ENCODE results near the gene CBX7. TPM values are rescaled to one million over a fixed set of nuclear protein-coding genes. Genes with fewer than 3 reads are reported as not detected.

The CBX7 gene
- polyA plus RNA-seq, 2 of the 4 experiments (the other 2 are of a cell fraction) = 0.79 to 2.5 TPM

DNA sequence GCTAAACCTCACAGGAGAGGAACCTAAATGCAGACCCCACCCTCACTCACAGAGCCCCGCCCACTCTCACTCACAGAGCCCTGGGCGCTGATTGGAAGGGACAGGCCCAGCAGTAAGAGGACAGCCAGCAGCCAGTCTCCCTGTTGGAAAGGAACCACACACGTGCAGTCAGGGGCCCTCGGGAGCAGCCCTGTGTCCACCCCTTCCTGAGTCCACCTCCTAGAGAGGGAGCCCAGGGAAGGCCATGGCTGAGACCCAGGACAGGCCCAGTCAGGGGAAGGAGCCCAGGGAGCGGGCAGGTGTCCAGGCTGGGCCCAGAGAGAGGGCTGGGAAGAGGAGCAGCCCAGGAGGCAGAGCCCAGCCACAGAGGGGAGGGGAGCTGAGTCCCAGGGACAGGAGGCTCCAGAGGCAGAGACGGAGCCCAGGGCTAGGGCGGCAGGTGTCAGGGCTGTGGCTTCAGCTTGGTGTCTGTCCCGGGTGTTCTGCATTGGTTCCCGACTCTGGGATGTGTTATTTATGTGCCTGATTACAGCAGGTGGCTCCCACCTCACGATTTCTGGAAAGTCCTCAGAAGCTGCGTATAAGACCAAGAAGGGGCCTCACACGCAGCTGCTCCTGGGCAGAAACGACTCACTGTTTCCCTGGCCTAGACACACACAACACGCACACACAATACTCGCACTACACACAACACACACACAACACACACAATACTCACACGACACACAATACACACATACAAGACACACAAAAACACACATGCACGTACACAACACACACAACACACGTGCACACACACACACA is 64.4 kb downstream of the CBX7 start:
- no peaks in the 10 kb centered on the region for H3K4me1 ChIP-seq
- no peak overlapping the region for H3K4me2 ChIP-seq
- ChIA-PET POLR2A (no interaction called here), CTCF (interaction anchor here (1.4 kb wide), 1 partner anchor 10 kb away, joined by 3 read pairs; no protein-coding TSS in a partner anchor)
- no peak for TF ChIP-seq RFX5 (IDR thresholded peaks at IDR 0.05)
- no peak for TF ChIP-seq EHF (CRISPR knock-in tag; IDR thresholded peaks at IDR 0.05)
- no peak for TF ChIP-seq CHD2 (IDR thresholded peaks at IDR 0.05; ENCODE audit: low read length, partially characterized antibody)
- TF ChIP-seq POLR2AphosphoS2 (conservative IDR thresholded peaks at IDR 0.05; ENCODE audit: low read length) = no peak
- TF ChIP-seq HEYL (CRISPR knock-in tag; IDR thresholded peaks at IDR 0.05) = no peak
- no peak for TF ChIP-seq NPAS2 (CRISPR knock-in tag; IDR thresholded peaks at IDR 0.05; ENCODE audit: borderline replicate concordance)
- no peak for TF ChIP-seq RCOR1 (IDR thresholded peaks at IDR 0.05; ENCODE audit: low read depth, low read length)
- 70% methylated on average over 13 of the region's 18 CpGs for WGBS (ENCODE audit: missing lambda C conversion rate)
- H3K27ac ChIP-seq = no peak overlapping the region
- peak in 1 of 2 experiments; percentile 47; a peak in 3 of 6 replicates for ATAC-seq
- H3K9me3 ChIP-seq = no peaks in the 10 kb centered on the region
- FAIRE-seq = no peak
- DNase-seq (ENCODE audit: low read depth in 1 of 2, low spot score in 1 of 2) = no peak
- H3K4me3 ChIP-seq = no peak overlapping the region

DNA sequence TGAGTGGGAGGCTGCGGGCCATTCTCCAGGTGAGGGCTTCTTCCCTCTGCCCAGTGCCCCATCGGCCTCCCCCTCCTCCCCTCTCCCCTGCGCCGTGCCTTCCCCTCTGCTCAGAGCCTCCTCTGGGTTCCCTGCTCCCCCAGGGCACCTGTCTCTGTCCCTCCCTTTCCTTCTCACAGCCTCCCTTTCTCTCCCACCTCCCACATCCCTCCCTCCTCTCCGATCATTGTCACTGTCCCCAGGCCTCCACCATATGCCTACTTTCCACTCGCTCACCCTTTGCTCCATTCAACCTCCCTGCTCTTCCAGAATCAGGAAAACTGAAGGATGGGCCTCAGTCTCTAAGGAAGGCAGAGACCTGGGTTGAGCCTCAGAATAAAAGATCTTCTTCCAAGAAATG is 65.4 kb downstream of the CBX7 start:
- H3K27ac ChIP-seq = no peak overlapping the region
- ChIA-PET CTCF (no interaction called here), POLR2A (no interaction called here)
- ATAC-seq (no peak), DNase-seq (ENCODE audit: low read depth in 1 of 2, low spot score in 1 of 2) (no peak), FAIRE-seq (no peak)
- 96% methylated on average over 2 of the region's 6 CpGs for WGBS (ENCODE audit: missing lambda C conversion rate)
- no peaks in the 10 kb centered on the region for H3K4me1 ChIP-seq
- H3K4me2 ChIP-seq = no peak overlapping the region
- H3K9me3 ChIP-seq = no peaks in the 10 kb centered on the region
- TF ChIP-seq MAZ (IDR thresholded peaks at IDR 0.05; ENCODE audit: borderline replicate concordance, low read depth, low read length) = no peak
- no peak for TF ChIP-seq HEYL (CRISPR knock-in tag; IDR thresholded peaks at IDR 0.05)
- TF ChIP-seq ESRRA (IDR thresholded peaks at IDR 0.05; ENCODE audit: borderline replicate concordance, low read length) = no peak
- no peak for TF ChIP-seq TP53 (CRISPR knock-in tag; IDR thresholded peaks at IDR 0.05)
- no peak for TF ChIP-seq CHD2 (IDR thresholded peaks at IDR 0.05; ENCODE audit: low read length, partially characterized antibody)
- TF ChIP-seq, protein P1, sequence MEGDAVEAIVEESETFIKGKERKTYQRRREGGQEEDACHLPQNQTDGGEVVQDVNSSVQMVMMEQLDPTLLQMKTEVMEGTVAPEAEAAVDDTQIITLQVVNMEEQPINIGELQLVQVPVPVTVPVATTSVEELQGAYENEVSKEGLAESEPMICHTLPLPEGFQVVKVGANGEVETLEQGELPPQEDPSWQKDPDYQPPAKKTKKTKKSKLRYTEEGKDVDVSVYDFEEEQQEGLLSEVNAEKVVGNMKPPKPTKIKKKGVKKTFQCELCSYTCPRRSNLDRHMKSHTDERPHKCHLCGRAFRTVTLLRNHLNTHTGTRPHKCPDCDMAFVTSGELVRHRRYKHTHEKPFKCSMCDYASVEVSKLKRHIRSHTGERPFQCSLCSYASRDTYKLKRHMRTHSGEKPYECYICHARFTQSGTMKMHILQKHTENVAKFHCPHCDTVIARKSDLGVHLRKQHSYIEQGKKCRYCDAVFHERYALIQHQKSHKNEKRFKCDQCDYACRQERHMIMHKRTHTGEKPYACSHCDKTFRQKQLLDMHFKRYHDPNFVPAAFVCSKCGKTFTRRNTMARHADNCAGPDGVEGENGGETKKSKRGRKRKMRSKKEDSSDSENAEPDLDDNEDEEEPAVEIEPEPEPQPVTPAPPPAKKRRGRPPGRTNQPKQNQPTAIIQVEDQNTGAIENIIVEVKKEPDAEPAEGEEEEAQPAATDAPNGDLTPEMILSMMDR (IDR thresholded peaks at IDR 0.05) = no peak
- TF ChIP-seq BHLHE40 (IDR thresholded peaks at IDR 0.05; ENCODE audit: low read depth, low read length) = no peak
- TF ChIP-seq SMC3 (IDR thresholded peaks at IDR 0.05) = no peak
- no peak for TF ChIP-seq JUN (IDR thresholded peaks at IDR 0.05)
- no peak for TF ChIP-seq POLR2AphosphoS2 (conservative IDR thresholded peaks at IDR 0.05; ENCODE audit: low read length)
- no peak for TF ChIP-seq HOXA7 (CRISPR knock-in tag; IDR thresholded peaks at IDR 0.05)
- TF ChIP-seq HDAC2 (IDR thresholded peaks at IDR 0.05) = no peak
- no peak overlapping the region for H3K4me3 ChIP-seq

DNA sequence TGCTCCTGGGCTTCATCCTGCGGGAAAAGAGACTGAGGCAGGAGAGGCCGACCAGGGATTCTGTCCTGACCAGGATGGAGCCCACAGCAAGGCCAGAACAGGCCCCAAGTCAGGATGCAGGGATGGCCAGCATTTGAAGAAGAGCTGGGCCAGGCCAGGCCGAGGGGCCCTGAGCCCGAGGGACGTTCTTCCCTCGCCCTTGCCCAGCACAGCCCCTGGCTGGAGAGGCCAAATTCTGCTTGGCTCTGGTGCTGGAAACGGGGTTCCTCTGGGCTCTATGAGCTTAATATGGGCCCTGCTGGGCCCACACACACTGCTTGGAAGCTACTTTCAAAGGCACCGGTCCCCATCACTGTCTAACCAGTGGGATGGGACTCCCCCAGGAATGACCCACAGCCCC is 67.8 kb downstream of the CBX7 start:
- Histone ChIP-seq H3K4me3 (no peak overlapping the region), H3K4me2 (no peak overlapping the region), H3K4me1 (no peaks in the 10 kb centered on the region), H3K27ac (no peak overlapping the region), H3K9me3 (no peaks in the 10 kb centered on the region)
- no peak for FAIRE-seq
- no peak for ATAC-seq
- TF ChIP-seq CBX2 (IDR thresholded peaks at IDR 0.05; ENCODE audit: borderline replicate concordance, low read depth) (no peak), HOXB5 (CRISPR knock-in tag; IDR thresholded peaks at IDR 0.05) (no peak)
- no peak for DNase-seq (ENCODE audit: low read depth in 1 of 2, low spot score in 1 of 2)
- ChIA-PET CTCF (interaction anchor here (0.8 kb wide), 1 partner anchor 11 kb away, joined by 4 read pairs; no protein-coding TSS in a partner anchor), POLR2A (no interaction called here)
- whole genome bisulfite sequencing (ENCODE audit: missing lambda C conversion rate) = 84% methylated on average over 7 of the region's 8 CpGs
